B cell (primary cell): ENCODE data around the gene NCAM1.

ENCODE experiments used
- EZH2 ChIP-seq: IDR thresholded peaks from 2 replicates; pipeline ENCODE4 v1.6.1; 2012; ENCODE audit warnings: borderline replicate concordance, low read depth, mild to moderate bottlenecking, moderate library complexity, low read length; ENCODE audit not compliant: insufficient read depth, poor library complexity, severe bottlenecking
- TF ChIP-seq, protein P1 (sequence below): fragments of 200-600 bp; IDR thresholded peaks from one replicate; pipeline ENCODE4 v1.8.0; 2022; ENCODE audit warnings: antibody characterized with exemption, mild to moderate bottlenecking

DNA sequence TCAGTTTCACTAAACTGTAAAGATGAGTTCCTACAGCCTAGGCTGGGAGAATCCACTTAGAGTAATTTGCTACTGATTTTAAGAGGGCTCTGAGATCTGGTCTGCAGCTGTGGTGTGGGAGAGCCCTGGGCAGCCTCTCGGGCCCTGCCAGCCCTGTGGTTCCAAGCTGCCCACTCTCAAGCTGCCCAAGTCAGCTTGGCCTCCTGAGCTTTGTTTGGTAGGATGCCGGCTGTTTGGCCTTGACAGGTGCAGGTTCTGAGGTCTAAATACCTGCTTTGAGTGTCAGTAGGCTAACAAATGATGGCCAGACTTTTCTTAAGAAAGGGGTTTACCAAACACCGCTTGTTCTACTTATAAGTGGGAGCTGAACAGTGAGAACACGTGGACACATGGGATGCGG lies 219.9 kb downstream of the NCAM1 start:
- TF ChIP-seq, protein P1, sequence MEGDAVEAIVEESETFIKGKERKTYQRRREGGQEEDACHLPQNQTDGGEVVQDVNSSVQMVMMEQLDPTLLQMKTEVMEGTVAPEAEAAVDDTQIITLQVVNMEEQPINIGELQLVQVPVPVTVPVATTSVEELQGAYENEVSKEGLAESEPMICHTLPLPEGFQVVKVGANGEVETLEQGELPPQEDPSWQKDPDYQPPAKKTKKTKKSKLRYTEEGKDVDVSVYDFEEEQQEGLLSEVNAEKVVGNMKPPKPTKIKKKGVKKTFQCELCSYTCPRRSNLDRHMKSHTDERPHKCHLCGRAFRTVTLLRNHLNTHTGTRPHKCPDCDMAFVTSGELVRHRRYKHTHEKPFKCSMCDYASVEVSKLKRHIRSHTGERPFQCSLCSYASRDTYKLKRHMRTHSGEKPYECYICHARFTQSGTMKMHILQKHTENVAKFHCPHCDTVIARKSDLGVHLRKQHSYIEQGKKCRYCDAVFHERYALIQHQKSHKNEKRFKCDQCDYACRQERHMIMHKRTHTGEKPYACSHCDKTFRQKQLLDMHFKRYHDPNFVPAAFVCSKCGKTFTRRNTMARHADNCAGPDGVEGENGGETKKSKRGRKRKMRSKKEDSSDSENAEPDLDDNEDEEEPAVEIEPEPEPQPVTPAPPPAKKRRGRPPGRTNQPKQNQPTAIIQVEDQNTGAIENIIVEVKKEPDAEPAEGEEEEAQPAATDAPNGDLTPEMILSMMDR = no peak
- no peak for TF ChIP-seq EZH2
